COLO668 (cell line): ENCODE data around the gene TP53TG3D.
"Not testable (repeated sequence)": the region's sequence is repeated elsewhere in the genome, so short reads cannot be mapped to it uniquely, and the experiment has no call there.

Experiments used
- DNase-seq: peaks from one replicate; lab custom pipeline; 2025; ENCODE audit not compliant: unreplicated experiment; lab: John Stamatoyannopoulos, UW

Gene TP53TG3D, protein sequence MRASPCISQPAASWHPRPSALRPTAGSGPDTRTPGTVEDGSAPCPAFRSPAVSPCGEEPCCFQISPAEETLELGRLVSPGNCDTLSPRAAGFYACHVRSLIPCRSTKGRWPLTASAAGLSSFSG

DNA sequence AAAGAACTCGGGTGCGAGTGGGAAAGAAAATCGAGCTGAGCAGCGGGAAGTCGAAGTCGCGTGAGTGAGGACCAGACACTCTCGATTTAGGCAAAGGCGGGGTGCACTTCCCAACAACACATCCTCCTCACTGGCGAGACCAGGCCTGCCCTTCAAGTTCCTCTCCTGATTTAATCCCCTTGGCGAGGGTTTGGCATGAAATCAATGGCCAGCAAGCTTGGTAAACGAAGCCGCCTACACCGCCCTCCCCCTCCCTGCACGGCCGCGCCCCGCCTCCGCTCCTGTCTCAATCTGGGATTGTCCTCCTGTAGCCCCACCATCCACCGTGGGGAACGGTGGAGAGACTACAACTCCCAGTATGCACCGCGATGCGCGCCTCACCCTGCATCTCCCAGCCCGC lies at the start of gene TP53TG3D:
TP53TG3D (plus strand) TSS at position 301 of the 400 bp plus-strand sequence; CDS start at position 369, 68 bp downstream.
- not testable (repeated sequence) for DNase-seq

- not testable (repeated sequence) for DNase-seq
Measured at GRCh38 chr16:32253507-32253906, 421 bp downstream of the TP53TG3D start.

DNA sequence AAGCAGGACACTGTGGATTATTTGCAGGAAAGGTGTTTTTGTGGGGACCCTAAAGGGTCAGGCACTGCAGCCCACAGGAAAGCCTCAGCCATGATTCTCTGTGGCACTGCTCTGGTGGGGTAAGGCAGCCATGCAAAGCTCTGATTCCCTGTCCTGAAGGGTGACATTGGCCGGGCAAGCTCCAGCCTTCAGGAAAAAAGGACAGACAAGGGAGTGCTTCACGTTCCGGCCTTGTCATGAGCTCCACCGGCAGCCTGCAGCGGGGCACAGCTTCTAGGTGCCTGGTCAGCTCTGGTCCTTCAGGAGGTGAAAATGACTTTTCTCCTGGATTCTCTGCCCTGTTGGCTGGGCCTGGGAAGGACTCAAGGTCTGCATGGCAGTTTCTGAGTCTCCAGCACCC lies 8.4 kb downstream of the TP53TG3D start:
- not testable (repeated sequence) for DNase-seq

GRCh38 chr16:32263552-32263951 lies 10.5 kb downstream of the TP53TG3D start:
- not testable (repeated sequence) for DNase-seq

DNA sequence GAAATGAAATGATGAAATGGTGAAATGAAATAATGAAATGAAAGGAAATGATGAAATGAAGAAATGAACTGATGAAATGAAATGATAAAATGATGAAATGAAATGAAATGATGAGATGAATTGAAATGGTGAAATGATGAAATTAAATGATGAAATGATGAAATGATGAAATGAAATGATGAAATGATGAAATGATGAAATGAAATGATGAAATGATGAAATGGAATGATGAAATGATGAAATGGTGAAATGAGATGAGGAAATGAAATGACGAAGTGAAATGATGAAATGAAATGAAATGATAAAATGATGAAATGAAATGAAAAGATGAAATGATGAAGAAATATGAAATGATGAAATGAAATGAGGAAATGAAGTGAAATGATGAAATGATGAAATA lies 28.8 kb downstream of the TP53TG3D start:
- not testable (repeated sequence) for DNase-seq

- DNase-seq = not testable (repeated sequence)
Measured at GRCh38 chr16:32283024-32283423, 29.9 kb downstream of the TP53TG3D start.

- not testable (repeated sequence) for DNase-seq
Measured at GRCh38 chr16:32283917-32284495, 30.9 kb downstream of the TP53TG3D start.

DNA sequence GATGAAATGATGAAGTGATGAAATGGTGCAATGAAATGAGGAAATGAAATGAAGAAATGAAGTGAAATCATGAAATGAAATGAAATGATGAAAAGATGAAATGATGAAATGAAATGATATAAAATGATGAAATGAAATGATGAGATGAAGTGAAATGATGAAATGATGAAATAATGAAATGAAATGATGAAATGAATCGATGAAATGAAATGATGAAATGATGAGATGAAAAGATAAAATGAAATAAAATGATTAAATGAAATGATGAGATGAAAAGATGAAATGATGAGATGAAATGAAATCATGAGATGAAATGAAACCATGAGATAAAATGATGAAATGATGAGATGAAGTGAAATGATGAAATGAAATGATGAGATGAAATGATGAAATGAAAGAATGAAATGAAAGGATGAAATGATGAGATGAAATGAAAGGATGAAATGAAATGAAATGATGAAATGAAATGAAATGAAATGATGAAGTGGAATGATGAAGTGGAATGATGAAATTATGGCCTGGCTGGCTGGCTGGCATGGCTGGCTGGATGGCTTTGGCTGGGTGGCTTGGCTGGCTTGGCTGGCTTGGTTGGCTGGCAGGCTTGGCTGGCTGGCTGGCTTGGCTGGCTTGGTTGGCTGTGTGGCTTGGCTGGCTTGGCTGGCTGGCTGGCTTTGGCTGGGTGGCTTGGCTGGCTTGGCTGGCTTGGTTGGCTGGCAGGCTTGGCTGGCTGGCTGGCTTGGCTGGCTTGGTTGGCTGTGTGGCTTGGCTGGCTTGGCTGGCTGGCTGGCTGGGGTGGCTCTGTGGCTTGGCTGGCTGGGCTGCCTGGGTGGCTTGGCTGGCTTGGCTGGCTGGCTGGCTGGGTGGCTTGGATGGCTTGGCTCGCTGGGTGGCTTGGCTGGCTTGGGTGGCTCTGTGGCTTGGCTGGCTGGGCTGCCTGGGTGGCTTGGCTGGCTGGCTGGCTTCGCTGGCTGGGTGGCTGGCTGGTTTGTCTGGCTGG lies 32.0 kb downstream of the TP53TG3D start:
- not testable (repeated sequence) for DNase-seq

- not testable (repeated sequence) for DNase-seq
Measured at GRCh38 chr16:32286193-32286592, 33.1 kb downstream of the TP53TG3D start.

- not testable (repeated sequence) for DNase-seq
Measured at GRCh38 chr16:32287743-32288142, 34.7 kb downstream of the TP53TG3D start.

DNA sequence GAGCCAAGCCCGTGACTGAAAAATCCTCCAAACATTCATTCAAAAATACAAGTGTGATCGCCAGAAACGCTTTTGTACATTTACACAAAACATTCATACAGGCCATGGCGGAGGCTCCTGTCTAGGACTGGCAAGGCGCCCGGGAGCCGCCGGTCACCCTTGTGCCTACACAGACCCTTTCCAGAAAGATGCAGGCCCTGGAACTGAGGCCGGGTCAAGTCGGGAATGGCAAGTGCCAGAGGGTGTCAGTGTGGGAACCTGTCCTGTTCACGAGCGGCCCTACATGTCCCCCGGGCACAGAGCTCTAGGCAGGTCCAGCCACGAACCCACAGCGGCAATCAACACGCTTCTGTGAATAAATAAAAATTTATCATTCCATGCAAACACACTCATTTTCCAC lies 36.1 kb downstream of the TP53TG3D start:
- DNase-seq = not testable (repeated sequence)

GRCh38 chr16:32302776-32303175 lies 49.7 kb downstream of the TP53TG3D start:
- DNase-seq = not testable (repeated sequence)
